BJ (cell line): ENCODE measurements around the gene LRP2. TPM values are rescaled to one million over a fixed set of nuclear protein-coding genes. Genes with fewer than 3 reads are reported as not detected.
"Not testable (repeated sequence)": the region's sequence is repeated elsewhere in the genome, so short reads cannot be mapped to it uniquely, and the experiment has no call there.

Experiments used
- CTCF ChIA-PET: fragments of 350-600 bp; formaldehyde crosslinking; extraction: SDS; loops from one replicate; lab custom pipeline; 2021; ENCODE audit warnings: antibody characterized with exemption, inconsistent platforms; lab: Yijun Ruan, JAX
- POLR2A ChIA-PET: fragments of 300-600 bp; sonication (Branson Sonifier 250); formaldehyde crosslinking; extraction: SDS; loops from one replicate; lab custom pipeline; 2021; ENCODE audit warnings: antibody characterized with exemption; lab: Charles Lee
- DNase-seq: peaks from one replicate; pipeline ENCODE4 v3.0.0-alpha.2; 2011; ENCODE audit warnings: low read depth
- H3K27me3 ChIP-seq: 2 replicates; pipeline ENCODE4 v1.6.0; 2011; ENCODE audit warnings: low read length; ENCODE audit not compliant: control insufficient read depth, insufficient read depth
- H3K36me3 ChIP-seq: 2 replicates; pipeline ENCODE4 v1.5.1; 2011; ENCODE audit warnings: low read length; ENCODE audit not compliant: control insufficient read depth, insufficient read depth
- H3K4me3 ChIP-seq: 2 replicates; pipeline ENCODE4 v1.5.1; 2011; ENCODE audit warnings: low read depth, mild to moderate bottlenecking, control low read depth, low read length
- polyA minus RNA-seq: library from RNA; depleted of rRNA, polyadenylated mRNA; stranded (reverse); fragments of >200 nt; gene quantifications from 2 replicates; pipeline ENCODE4 v1.2.3, GENCODE V29; 2011; rRNA and poly(A)+ RNA removed
- polyA plus RNA-seq: library from polyadenylated mRNA; depleted of rRNA; stranded (reverse); fragments of >200 nt; gene quantifications from 2 replicates; pipeline ENCODE4 v1.2.3, GENCODE V29; 2011; rRNA removed
- TF ChIP-seq, protein P1 (sequence below): IDR thresholded peaks from 2 replicates; pipeline ENCODE4 v1.5.1; 2011; ENCODE audit warnings: low read depth, mild to moderate bottlenecking, control low read depth, inconsistent platforms, low read length, moderate library complexity; ENCODE audit not compliant: insufficient read depth

LRP2 gene
- polyA plus RNA-seq (not detected in 2 replicates), polyA minus RNA-seq (not detected in 2 replicates)

GRCh38 chr2:169362118-169362893, at the start of gene LRP2:
Gene LRP2, minus strand, starts transcription at chr2:169362534. Its CDS starts 135 bp downstream, at chr2:169362399.
- ChIA-PET POLR2A (no interaction called here), CTCF (no interaction called here)
- H3K27me3 ChIP-seq = peaks cover 23% of the 10 kb centered on the region
- DNase-seq = no peak
- H3K4me3 ChIP-seq = peak within 1 kb of the TSS; percentile 7; the same call in 1 of the 2 replicates
- TF ChIP-seq, protein P1, sequence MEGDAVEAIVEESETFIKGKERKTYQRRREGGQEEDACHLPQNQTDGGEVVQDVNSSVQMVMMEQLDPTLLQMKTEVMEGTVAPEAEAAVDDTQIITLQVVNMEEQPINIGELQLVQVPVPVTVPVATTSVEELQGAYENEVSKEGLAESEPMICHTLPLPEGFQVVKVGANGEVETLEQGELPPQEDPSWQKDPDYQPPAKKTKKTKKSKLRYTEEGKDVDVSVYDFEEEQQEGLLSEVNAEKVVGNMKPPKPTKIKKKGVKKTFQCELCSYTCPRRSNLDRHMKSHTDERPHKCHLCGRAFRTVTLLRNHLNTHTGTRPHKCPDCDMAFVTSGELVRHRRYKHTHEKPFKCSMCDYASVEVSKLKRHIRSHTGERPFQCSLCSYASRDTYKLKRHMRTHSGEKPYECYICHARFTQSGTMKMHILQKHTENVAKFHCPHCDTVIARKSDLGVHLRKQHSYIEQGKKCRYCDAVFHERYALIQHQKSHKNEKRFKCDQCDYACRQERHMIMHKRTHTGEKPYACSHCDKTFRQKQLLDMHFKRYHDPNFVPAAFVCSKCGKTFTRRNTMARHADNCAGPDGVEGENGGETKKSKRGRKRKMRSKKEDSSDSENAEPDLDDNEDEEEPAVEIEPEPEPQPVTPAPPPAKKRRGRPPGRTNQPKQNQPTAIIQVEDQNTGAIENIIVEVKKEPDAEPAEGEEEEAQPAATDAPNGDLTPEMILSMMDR = 0 out of 2 replicates have a peak, but pooled peaks have one; percentile 6
- no peaks in the 10 kb centered on the region for H3K36me3 ChIP-seq

GRCh38 chr2:169406891-169407290, 44.6 kb upstream of the LRP2 start:
- POLR2A ChIA-PET = no interaction called here
- no peak for DNase-seq
- CTCF ChIA-PET = no interaction called here
- Histone ChIP-seq H3K4me3 (no peak overlapping the region), H3K36me3 (no peaks in the 10 kb centered on the region), H3K27me3 (no peaks in the 10 kb centered on the region)
- TF ChIP-seq, protein P1 = no peak

- H3K4me3 ChIP-seq, POLR2A ChIA-PET, H3K36me3 ChIP-seq, DNase-seq, H3K27me3 ChIP-seq: not testable (repeated sequence)
- CTCF ChIA-PET = interaction anchor here (0.6 kb wide), 1 partner anchor 99 kb away, joined by 3 read pairs; no protein-coding TSS in a partner anchor
These were observed 37.2 kb upstream of the LRP2 start for GRCh38 chr2:169399491-169399890.

DNA sequence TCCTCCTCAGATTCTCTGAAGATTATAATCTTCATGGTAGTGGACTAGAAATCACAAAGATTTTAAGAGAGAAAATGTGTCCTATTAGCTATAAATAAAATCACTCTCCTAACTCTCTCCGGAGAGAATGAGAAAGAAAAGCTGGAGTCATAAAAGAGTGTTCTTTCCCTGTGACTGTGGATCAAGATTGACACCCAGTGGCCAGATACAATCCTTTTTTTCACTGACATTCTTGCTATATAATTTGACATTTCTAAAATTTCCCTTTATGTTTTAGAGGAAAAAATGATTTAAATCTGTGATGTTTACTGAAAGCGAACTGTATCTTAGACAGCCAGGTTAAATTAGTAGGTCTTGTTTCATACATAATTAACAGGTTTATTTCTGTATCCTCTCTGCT, 35.4 kb upstream of the LRP2 start:
- POLR2A ChIA-PET = no interaction called here
- H3K36me3 ChIP-seq = no peaks in the 10 kb centered on the region

DNA sequence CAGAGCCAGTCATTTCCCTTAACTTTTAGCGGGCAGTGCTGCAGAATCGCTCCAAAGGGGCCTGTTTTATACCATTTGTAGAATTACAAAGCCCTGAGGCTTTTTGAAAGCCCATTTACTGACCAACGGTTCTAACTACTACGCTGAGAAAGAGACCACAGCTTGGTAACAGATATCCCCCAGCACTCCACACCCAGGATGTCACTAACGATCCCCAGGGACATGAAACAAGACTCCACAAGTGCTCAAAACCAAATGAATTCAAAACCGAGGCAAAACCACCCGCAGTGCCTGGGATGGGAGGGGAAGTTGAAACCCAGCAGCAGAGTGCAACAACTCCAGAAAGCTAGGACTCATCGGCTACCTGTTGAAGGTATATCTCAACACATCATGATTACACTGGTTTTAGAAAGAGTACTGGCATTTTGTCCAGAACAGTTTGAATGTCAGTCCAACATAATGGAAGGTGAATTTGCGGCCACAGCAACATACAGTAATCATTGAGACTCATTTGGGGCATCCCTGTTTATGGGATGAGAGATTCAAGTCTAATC, 33.6 kb upstream of the LRP2 start:
- ChIA-PET CTCF (interaction anchor here (1.0 to 2.0 kb wide), 2 partner anchors 11 to 17 kb away, joined by 3 to 5 read pairs; no protein-coding TSS in a partner anchor), POLR2A (no interaction called here)
- Histone ChIP-seq H3K4me3 (no peak overlapping the region), H3K27me3 (0 out of 2 replicates have a peak, but pooled peaks cover 3% of the 10 kb centered on the region), H3K36me3 (no peaks in the 10 kb centered on the region)
- TF ChIP-seq, protein P1 = no peak
- no peak for DNase-seq

More for the DNA sequence above, 35.4 kb upstream of the LRP2 start:
- H3K4me3 ChIP-seq = no peak overlapping the region
- CTCF ChIA-PET = no interaction called here
- DNase-seq = no peak
- TF ChIP-seq, protein P1 = no peak
- 0 out of 2 replicates have a peak, but pooled peaks cover 3% of the 10 kb centered on the region for H3K27me3 ChIP-seq
